ENCODE results near the gene CC2D2B.

- TF ChIP-seq POLR2A (IDR thresholded peaks at IDR 0.05; ENCODE audit: low read length): no peak
- TF ChIP-seq GATA1 (IDR thresholded peaks at IDR 0.05; ENCODE audit: low read depth, low read length): no peak
These were observed 41.3 kb upstream of the CC2D2B start for GRCh38 chr10:95866467-95866842.
